AG04449 (cell line): ENCODE results near the gene GPHA2.

Source experiments
- CTCF ChIA-PET: fragments of 350-600 bp; formaldehyde crosslinking; extraction: SDS; loops from one replicate; lab custom pipeline; 2021; ENCODE audit warnings: antibody characterized with exemption; lab: Yijun Ruan, JAX
- POLR2A ChIA-PET: fragments of 400-600, 350-600 bp; formaldehyde crosslinking; extraction: SDS; loops from one replicate; lab custom pipeline; 2020; ENCODE audit warnings: antibody characterized with exemption, inconsistent platforms; lab: Yijun Ruan, JAX
- DNase-seq: peaks from one replicate; pipeline ENCODE4 v3.0.0-alpha.2; 2010; ENCODE audit warnings: low read depth, low spot score
- H3K4me3 ChIP-seq: 2 replicates; pipeline ENCODE4 v1.5.1; 2011; ENCODE audit warnings: low read depth, mild to moderate bottlenecking, control low read depth, low read length
- TF ChIP-seq, protein P1 (sequence below): IDR thresholded peaks from one replicate; pipeline ENCODE4 v1.5.1; 2011; ENCODE audit warnings: mild to moderate bottlenecking, moderate library complexity, low read length, control low read depth, inconsistent platforms; ENCODE audit not compliant: insufficient read depth; ENCODE audit errors: missing control alignments

The GPHA2 gene

DNA sequence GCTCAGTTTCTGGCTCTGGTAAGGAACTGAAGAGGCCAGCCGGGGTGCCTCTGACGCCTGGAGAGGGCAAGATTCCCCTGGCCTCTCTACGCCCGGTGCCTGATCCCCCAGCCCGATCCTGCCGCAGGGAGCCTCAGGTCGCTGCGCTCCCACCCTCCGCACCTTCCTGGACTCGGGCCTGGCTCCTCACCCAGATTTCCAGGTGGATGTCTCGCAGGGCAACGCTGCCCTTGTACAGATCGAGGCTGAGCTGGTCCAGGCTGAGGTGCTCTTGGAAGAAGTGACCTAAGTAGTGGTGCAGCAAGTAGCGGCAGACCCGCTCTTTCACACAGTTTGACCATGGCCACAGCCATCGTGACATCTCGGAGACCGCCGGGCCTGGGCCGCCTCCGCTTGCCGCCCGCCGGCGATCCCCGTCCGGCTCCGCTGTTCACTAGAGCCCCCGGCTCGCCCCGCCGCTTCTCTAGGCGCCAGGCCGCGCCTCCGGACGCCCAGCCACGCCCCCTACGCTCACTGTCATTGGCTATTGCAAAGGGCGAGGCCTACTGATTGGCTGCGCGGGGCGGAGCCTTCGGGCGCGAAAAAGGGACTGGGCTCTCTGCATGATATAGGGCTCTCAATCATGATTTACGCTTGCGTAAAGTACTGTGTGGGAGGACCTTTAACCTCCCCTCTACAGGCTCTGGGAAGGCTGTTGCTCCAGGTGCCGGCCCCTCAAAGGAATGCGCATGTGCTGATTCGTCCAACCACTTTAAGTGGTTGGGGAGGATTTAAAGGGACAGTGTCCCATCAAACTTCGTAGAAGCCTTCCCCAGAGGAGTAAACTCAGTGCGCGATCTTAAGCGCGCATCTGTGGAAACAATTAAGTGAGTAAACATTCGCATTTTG, 18.7 kb downstream of the GPHA2 start, which contains the start of gene ATG2A:
ATG2A (minus strand) TSS at position 435 of the 888 bp plus-strand sequence; CDS start at position 361, 74 bp downstream.
- DNase-seq, result peak; percentile 96
- peak within 1 kb of the TSS; percentile 64 for H3K4me3 ChIP-seq
- TF ChIP-seq, protein P1, sequence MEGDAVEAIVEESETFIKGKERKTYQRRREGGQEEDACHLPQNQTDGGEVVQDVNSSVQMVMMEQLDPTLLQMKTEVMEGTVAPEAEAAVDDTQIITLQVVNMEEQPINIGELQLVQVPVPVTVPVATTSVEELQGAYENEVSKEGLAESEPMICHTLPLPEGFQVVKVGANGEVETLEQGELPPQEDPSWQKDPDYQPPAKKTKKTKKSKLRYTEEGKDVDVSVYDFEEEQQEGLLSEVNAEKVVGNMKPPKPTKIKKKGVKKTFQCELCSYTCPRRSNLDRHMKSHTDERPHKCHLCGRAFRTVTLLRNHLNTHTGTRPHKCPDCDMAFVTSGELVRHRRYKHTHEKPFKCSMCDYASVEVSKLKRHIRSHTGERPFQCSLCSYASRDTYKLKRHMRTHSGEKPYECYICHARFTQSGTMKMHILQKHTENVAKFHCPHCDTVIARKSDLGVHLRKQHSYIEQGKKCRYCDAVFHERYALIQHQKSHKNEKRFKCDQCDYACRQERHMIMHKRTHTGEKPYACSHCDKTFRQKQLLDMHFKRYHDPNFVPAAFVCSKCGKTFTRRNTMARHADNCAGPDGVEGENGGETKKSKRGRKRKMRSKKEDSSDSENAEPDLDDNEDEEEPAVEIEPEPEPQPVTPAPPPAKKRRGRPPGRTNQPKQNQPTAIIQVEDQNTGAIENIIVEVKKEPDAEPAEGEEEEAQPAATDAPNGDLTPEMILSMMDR, result no peak
- POLR2A ChIA-PET, result interaction anchor here (0.5 to 1.4 kb wide), 3 partner anchors 19 to 264 kb away, joined by 3 read pairs; partner anchors contain the start of gene GPHA2
- CTCF ChIA-PET, result interaction anchor here (0.9 to 5.5 kb wide), 11 partner anchors 10 to 182 kb away, joined by 3 to 40 read pairs (median 6); partner anchors contain the start of genes ARL2 and CDC42BPG

DNA sequence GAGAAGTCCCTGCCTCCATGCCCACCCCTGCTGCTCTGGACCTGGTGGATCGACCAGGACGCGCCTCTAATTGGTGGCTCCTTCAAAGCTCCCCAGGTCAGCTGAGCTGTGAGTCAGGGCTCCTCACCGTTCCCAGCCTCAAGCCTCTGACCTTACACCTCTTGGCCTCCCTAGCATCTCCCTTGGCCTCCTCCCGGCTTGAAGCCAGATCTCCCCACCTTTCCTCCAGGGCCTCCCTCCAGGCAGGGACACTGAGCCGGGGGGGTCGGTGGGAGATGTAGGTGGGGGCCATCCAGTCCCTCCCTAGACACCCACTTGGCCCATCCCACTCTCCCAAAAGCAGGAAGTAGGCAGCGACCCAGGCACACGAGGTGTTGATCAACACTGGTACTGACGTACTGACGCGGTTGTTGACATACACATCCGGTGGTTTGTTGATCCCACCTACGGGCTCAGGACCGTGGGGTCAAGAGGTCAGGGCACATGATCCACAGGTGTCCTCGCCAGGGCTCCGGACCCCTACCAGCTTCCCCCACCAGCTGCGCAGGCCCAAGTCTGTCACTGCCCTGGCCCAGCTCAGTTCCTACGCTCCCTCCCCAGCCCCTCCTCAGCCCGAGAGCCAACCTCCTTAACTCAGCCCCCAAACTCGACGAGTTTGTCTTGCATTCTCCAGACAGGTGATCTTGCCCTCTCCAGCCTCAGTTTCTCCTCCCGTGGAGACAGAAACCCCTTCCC, 19.5 kb downstream of the GPHA2 start:
- ChIA-PET POLR2A (interaction anchor here (0.5 to 1.4 kb wide), 5 partner anchors 8 to 264 kb away, joined by 3 to 5 read pairs (median 3); partner anchors contain the start of genes GPHA2 and PPP2R5B), CTCF (interaction anchor here (0.9 to 5.5 kb wide), 10 partner anchors 19 to 98 kb away, joined by 3 to 40 read pairs (median 5); partner anchors contain the start of genes ARL2, BATF2 and CDC42BPG)
- peak overlapping the region; percentile 64 for H3K4me3 ChIP-seq
- TF ChIP-seq, protein P1, result no peak
- no peak for DNase-seq

DNA sequence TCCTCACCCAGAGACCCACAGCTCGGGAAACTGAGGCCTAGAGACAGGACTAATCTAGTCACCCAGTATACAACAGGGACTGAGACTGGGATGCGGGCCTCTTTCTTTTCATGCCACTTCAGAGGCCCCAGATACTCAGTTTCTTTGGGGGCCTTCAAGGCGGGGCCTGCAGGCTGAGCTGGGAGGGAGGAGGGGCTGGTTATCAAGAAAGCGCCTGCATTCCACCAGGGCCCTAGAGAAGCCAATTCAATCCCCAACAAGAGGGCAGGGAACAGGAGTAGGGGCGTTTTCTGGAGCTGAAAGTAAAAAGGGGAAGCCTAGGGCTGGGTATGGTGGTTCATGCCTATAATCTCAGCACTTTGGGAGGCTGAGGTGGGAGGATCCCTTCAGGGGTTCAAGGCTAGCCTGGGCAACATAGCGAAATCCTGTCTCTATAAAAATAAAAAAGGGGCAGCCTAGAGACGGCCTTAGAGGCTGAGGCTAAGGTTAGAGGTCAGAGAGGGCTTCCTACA, 20.3 kb downstream of the GPHA2 start:
- DNase-seq, result no peak
- TF ChIP-seq, protein P1, result no peak
- ChIA-PET POLR2A (interaction anchor here (1.0 kb wide), 1 partner anchor 9 kb away, joined by 4 read pairs; the partner anchor contains the start of gene PPP2R5B), CTCF (interaction anchor here (0.9 to 5.5 kb wide), 9 partner anchors 18 to 99 kb away, joined by 3 to 40 read pairs (median 5); partner anchors contain the start of genes ARL2, BATF2 and CDC42BPG)
- H3K4me3 ChIP-seq, result peak overlapping the region; percentile 64

- ChIA-PET CTCF (interaction anchor here (1.8 to 5.5 kb wide), 3 partner anchors 19 to 101 kb away, joined by 5 to 40 read pairs (median 6); partner anchors contain the start of gene ARL2), POLR2A (no interaction called here)
- no peak overlapping the region for H3K4me3 ChIP-seq
- TF ChIP-seq, protein P1, result no peak
- DNase-seq, result no peak
Measured at GRCh38 chr11:64914123-64914522, 21.6 kb downstream of the GPHA2 start.

DNA sequence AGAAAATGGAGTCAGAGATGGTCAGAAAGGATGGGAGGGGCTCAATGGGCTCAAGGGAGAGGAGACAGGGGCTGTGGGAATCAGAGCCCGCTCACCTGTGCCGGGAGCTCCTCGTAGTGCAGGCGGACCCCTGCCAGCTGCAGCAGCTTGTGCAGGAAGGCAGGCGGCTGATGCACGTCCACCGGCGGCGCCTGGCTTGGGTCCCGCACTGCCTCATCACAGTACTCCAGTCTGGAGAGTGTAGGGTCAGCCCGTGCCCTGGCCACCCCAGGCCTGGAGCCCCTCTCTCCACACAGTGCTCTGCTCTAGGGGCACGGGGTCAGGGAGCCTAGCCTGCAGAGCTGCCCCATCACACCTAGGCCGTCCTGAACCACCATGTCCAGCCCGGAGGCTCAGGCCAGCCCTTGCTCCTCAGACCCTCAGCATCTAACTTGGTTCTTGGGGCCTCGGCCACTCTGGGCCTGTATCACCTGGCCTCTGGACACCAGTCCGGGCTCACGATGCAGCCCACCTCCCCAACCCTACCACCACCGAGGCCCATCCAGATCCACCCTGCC, 22.4 kb downstream of the GPHA2 start:
- DNase-seq, result no peak
- no peak overlapping the region for H3K4me3 ChIP-seq
- POLR2A ChIA-PET, result no interaction called here
- TF ChIP-seq, protein P1, result no peak
- CTCF ChIA-PET, result interaction anchor here (1.0 to 1.8 kb wide), 2 partner anchors 24 to 126 kb away, joined by 3 to 5 read pairs; no protein-coding TSS in a partner anchor
